HG03139 (cell line): Measurements from ENCODE around the gene MESD.
A peak's percentile ranks its signal among the peaks of the same experiment; 100 is the strongest.

Experiments used
- ATAC-seq: cut with Tn5 transposase; IDR thresholded peaks from one replicate; pipeline ENCODE4 v1.9.1; 2021; ENCODE audit not compliant: unreplicated experiment

Gene MESD

DNA sequence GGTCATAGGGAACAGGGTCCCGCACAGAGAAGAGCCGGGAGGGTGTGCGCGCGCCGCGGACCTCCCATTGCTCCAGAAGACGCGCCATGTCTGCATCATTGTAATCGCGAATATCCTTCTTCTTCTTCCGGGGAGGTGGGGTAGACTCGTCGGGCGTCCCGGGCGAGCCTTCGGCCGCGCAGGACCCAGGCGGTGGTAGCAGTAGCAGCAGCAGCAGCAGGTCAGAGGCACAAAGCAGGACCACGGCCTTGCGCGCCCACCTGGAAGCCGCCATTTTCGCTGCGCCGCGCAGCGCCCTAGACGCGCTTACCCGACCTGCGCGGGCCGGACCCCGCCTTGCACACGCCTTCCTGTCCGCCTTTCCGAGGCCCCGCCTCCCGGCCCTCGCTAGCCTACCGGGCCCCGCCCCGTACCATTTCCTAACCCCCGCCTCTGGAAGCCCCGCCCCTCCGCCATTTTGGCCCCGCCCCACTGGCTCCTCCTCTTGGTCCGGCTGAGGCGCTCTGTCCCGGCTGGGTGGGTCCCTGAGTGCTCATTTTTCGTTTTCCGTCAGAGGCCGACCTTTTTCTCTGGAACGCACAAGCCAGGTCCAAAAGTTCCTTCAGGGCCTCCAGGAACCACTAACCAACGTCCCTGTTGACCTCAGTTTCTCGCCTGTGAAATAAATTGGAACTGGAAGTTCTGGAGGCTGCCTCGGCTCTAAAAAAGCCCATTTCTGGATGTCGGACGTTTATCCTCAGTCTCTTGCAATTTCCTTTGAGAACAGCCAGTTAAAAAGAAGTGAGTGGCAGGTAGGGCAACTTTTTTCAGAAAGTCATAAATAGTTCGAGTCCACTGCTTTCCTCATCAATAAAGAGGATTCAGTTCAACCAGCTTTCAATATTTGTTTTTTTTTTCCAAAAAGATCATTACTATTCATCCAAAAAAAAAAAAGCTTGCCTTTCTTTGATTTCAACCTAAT lies at the start of gene MESD:
TSS of gene MESD (minus strand) at position 302 of the 961 bp plus-strand sequence. CDS start at position 274, 28 bp downstream.
- peak; percentile 97 for ATAC-seq

- ATAC-seq: no peak
Measured at GRCh38 chr15:81038975-81039607, 49.5 kb upstream of the MESD start.

- no peak for ATAC-seq
Measured at GRCh38 chr15:81037952-81038743, 48.5 kb upstream of the MESD start.

DNA sequence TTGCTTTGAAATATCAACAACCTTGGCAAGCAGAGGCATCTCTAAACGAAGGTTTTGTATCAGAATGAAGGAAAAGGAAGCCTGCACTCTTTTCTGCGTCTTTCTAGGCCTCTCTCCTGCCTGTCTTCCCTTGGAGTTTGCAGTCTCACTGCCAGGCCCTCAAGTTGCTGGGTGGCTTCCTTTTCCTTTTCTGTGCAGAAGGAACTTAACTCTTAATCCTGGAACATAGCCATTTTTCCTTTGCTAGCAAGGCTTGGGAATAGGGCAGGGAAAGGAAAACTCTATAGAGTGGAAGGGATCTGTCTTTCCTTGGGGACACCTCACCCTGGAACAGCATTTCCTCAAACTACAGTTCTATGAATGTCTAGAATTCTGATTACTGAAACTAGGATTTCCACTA lies 43.9 kb upstream of the MESD start:
- no peak for ATAC-seq

GRCh38 chr15:81032818-81033217 lies 43.2 kb upstream of the MESD start:
- ATAC-seq: no peak

GRCh38 chr15:81032355-81032754 lies 42.7 kb upstream of the MESD start:
- no peak for ATAC-seq

- no peak for ATAC-seq
Measured at GRCh38 chr15:81031203-81031602, 41.6 kb upstream of the MESD start.

DNA sequence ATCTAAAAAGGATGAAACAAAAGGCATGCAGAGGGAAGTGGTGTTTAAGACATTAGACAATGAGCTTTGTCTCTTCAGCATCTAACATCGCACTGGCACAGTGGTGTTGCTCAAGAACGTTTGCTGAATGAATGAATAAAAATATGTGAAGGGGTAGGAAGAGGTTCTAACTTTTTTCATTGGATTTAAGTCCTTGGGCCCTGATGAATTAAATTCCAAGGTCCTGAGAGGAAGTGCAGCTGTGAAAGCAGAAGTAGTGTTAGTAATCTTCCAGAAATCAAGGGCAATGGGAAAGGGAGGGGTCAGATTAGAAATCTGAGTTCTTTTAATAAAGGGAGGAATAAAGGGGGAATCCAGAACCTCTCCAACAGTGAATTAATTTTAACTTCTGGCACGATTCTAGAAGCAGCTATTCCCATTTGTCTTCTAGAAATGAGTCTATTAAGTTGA lies 40.7 kb upstream of the MESD start:
- ATAC-seq: no peak

DNA sequence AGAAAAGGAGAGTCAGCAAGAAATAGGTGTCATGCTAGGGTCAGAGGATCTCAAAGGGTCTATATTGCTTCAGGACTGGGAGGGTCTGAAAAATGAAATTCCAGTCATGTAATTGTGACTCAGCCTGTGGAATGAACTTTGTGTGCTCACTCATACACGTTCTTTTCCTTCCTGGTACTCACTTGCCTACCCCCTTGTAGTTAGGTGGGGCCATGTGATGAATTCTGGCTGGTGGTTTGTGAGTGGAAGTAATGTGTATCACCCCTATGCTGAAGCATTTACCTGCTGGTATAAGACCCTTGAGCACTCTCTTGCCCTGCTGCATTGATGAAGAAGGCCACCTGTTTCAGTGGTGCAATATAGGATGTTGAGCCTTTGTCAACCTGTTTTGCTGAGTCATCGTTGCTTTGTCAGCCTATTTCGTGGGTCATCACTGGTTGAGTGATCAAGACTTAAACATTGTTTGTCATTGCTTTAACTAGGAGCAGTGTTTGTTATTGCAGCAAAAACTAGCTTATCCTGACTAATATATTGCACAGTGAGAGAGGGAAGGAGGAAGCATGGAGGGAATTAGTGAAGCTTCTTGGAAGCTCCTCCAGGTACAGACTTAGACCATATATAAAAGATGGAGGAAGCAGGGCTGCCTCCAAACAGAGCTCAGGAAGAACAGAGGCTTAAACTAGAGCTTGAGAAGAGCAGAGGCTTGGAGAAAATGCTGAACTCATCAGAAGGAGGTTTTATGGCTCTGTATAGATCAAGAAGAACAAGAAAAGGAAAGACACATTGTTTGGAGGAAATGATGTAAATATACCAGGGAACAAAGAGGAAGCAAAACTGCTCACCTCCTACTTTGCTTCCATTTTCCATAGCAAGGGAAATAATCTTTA lies 40.0 kb upstream of the MESD start:
- no peak for ATAC-seq

DNA sequence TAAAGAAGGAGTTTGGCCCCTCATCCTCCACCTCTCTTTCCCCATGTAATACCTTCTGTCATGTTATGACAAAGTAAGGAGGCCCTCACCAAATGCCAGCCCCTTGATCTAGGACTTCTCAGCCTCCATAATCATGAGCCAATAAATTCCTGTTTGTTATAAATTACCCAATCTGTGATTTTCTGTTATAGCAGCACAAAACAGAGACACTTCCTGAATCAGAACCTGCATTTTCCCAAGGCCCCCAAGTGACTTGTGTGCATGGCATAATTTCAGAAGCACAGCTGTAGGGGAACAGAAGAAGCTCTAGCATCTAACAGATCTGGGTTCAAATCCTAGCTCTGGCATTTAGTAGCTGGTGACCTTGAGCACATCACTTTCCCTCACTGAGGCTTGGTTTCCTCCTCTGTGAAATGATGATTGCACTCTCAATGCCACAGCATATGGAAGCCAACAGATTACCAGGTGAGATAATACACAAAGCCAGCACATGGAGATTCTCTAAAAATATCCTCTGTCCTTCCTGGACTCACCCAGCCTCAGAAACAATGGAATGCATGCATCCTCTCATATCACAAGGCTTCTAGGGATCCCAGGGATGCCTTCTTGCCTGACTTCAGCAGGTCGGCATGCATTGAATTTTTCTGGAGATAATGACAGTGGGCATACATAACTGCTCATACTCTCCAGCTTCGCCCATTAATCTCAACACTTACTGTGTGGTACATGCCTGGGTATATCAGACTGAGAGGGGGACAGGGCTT lies 37.4 kb upstream of the MESD start:
- ATAC-seq: no peak

- no peak for ATAC-seq
Measured at GRCh38 chr15:81025721-81026370, 36.2 kb upstream of the MESD start.

GRCh38 chr15:81024936-81025335 lies 35.3 kb upstream of the MESD start:
- ATAC-seq: no peak

- ATAC-seq: no peak
Measured at GRCh38 chr15:81024265-81024872, 34.8 kb upstream of the MESD start.

DNA sequence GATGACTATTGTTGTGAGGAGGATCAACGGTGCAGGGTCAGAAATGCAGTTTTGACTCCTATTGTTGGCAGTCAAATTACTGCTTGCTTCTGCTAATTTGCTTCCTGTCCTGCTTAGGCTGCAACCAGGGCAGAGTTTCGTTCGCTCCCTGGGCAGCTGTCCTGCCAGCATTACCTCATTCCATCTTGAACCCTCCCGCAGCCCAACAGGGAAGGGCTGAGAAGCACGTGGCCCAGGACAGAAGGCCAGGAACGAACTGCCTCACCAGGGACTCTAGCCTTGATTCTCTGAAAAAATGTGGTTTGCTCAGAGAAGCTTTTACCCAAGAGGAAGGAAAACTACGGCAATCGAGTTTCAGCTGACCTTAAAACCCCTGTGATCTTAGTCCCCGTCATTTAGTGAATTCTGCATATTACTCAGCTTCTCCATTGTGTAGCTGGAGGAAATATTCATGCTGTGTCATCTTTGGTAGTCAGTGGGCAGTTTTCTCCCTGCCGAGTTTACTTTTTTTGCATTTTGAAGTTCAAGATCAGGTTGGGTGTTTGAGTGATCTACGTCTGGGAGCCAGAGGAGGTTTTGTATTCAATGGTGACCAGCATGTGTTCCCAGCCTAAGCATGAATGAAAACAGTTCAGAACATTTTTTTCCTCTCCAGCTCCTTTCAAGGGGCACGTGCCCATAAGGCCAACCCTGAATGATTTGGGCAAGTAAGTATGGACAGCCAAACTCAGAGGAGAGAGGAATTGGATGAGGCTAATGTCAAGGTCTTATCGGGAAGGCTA lies 34.1 kb upstream of the MESD start:
- peak; percentile 83 for ATAC-seq

DNA sequence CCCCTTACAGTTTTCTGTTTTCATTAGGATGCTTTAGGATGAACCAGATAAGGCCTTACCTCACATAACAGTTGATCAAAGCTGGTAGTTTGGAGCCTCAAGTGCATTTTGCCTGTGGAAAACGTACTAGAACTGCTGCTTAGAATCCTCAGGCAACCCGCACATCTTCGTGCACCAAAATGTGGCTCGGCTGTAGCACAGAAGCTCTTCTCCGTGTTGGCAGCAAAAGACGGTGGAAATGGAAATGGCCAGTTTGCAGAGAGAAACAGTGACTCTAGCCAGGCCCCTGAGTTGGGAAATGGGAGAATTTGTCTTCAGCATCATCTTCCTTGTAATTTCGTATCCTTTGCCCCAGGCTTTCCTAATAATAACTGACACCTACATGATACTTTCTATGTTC lies 31.7 kb upstream of the MESD start:
- no peak for ATAC-seq

DNA sequence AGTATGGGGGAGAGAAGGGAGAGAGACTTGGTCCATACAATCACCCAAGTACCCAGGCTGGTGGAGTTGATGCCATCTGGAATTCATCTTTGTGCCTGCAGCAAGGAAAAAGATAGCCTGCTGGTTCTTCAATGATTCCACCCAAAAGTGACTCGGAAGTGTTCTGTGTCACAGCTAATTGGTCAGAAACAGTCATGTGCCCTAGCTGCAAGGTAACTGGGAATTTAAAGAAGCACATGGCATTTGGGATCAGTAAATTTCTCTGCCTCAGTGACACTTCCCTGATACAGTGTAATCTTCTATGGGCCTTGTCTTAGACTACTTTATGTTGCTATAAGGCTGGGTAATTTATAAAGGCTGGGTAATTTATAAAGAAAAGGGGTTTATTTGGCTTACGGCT lies 28.6 kb upstream of the MESD start:
- no peak for ATAC-seq

GRCh38 chr15:81016489-81017068 lies 27.0 kb upstream of the MESD start:
- no peak for ATAC-seq
